Aorta (tissue), 5 donors: ENCODE data around the gene ZNF581. TPM values are rescaled to one million over a fixed set of nuclear protein-coding genes. Genes with fewer than 3 reads are reported as not detected.
A peak's percentile ranks its signal among the peaks of the same experiment; 100 is the strongest.

ENCODE experiments used
- ATAC-seq: fragments of 200-7000 bp; cut with Tn5 transposase; one replicate; pipeline ENCODE4 v1.9.1; 2022; ENCODE audit warnings: moderate library complexity; ENCODE audit not compliant: low FRiP score
- DNase-seq, 2 donors: peaks; one replicate each; pipeline ENCODE4 v3.0.0-alpha.2; 2020
- H3K27ac ChIP-seq, 2 donors: one replicate each; pipeline ENCODE4 v1.5.1; 2013; ENCODE audit warnings: low read length in 2 of 2, mild to moderate bottlenecking in 2 of 2, moderate library complexity in 2 of 2, control low read depth in 1 of 2, inconsistent platforms in 1 of 2, low read depth in 1 of 2
- H3K27me3 ChIP-seq, 2 donors: one replicate each; pipeline ENCODE4 v1.6.1; 2013; ENCODE audit warnings: control low read depth in 1 of 2, low read length in 1 of 2, mild to moderate bottlenecking in 1 of 2, moderate library complexity in 1 of 2; ENCODE audit not compliant: insufficient read depth in 2 of 2, control insufficient read depth in 1 of 2
- H3K36me3 ChIP-seq, 2 donors: one replicate each; pipeline ENCODE4 v1.6.1; 2013; ENCODE audit warnings: control low read depth in 1 of 2, low read length in 1 of 2, mild to moderate bottlenecking in 1 of 2; ENCODE audit not compliant: insufficient read depth in 2 of 2, control insufficient read depth in 1 of 2
- H3K4me1 ChIP-seq, 2 donors: one replicate each; pipeline ENCODE4 v1.6.1; 2013; ENCODE audit warnings: low read length in 2 of 2, control low read depth in 1 of 2, mild to moderate bottlenecking in 1 of 2, moderate library complexity in 1 of 2; ENCODE audit not compliant: insufficient read depth in 2 of 2, control insufficient read depth in 1 of 2
- H3K4me3 ChIP-seq, 2 donors: one replicate each; pipeline ENCODE4 v1.5.1; 2013; ENCODE audit warnings: low read length in 2 of 2, control low read depth in 1 of 2, mild to moderate bottlenecking in 1 of 2
- H3K9me3 ChIP-seq: one replicate; pipeline ENCODE4 v1.6.1; 2013; ENCODE audit warnings: mild to moderate bottlenecking, low read length; ENCODE audit not compliant: control insufficient read depth
- WGBS, 2 donors: extraction: QIAGEN DNeasy Blood & Tissue Kit; methylation state at CpG; one replicate each; pipeline ENCODE4 v1.1.7; 2013; 5-methylcytosine and 5-hydroxymethylcytosine counted together
- intact Hi-C, 2 donors: fragments of 100-400 bp; cut with DNase I; formaldehyde crosslinking; loops; one replicate each; pipeline versions ENCODE4 v1.14.2 to v1.15.0; 2022
- long read RNA-seq, 2 donors: library from polyadenylated mRNA; unstranded; transcript quantifications; one replicate each; pipeline ENCODE4 v2.0.0, GENCODE V29; 2020 to 2021
- polyA plus RNA-seq, 2 donors: library from polyadenylated mRNA; stranded (reverse); fragments of 200-250 nt; gene quantifications; one replicate each; pipeline ENCODE4 v1.2.3, GENCODE V29; 2013
- total RNA-seq, 2 donors: library from RNA; stranded (reverse); fragmentation: NEBNext Ultra II Directional; extraction: Animal tissue kit (Norgen Biotek cat#: 25700); gene quantifications; one replicate each; pipeline ENCODE4 v1.2.1, GENCODE V29; 2021
- donor health status: healthy with polysubstance abuse.
- donor health status: Bipolar disorder and iron deficiency.
- donor health status: DM: no; HTN: no; CAD: no.
- donor health status: DM: no; HTN: no; CAD: no.
- donor health status: DM: yes; HTN: yes; CAD: no.

The ZNF581 gene
- 10 to 100 TPM; 11.0 to 19.4 TPM for total RNA-seq
- polyA plus RNA-seq = 10 to 100 TPM; 15.8 to 23.8 TPM
- long read RNA-seq, donor 1, transcript ZNF581-201 (2 exons, 1,298 nt) = major isoform, 42 of 50 reads
- long read RNA-seq, donor 1, partial matches to known transcripts = 5 of 50 reads
- long read RNA-seq, donor 1, other reads (novel, unspliced or antisense) = 2 of 50 reads
- long read RNA-seq, donor 2, transcript ZNF581-201 (2 exons, 1,298 nt) = major isoform, 9 of 20 reads
- long read RNA-seq, donor 2, partial matches to known transcripts = 3 of 20 reads
- long read RNA-seq, donor 2, other reads (novel, unspliced or antisense) = 8 of 20 reads

- intact Hi-C loops = no loop called here
- H3K4me1 ChIP-seq = peaks cover 0 to 3% of the 10 kb centered on the region in 2 donors
Measured at GRCh38 chr19:55643003-55643886, at the start of gene ZNF581. TSS of gene ZNF581 (plus strand) at chr19:55643649. CDS start at chr19:55644572, 923 bp downstream.

GRCh38 chr19:55594996-55595545 lies 48.4 kb upstream of the ZNF581 start:
- Histone ChIP-seq H3K27ac (no peak overlapping the region), H3K9me3 (no peaks in the 10 kb centered on the region), H3K27me3 (no peaks in the 10 kb centered on the region), H3K4me1 (no peaks in the 10 kb centered on the region), H3K36me3 (peaks cover 0 to 3% of the 10 kb centered on the region in 2 donors), H3K4me3 (no peak overlapping the region)
- 89% methylated on average over 4 of the region's 4 CpGs for WGBS, 2 donors
- no peak for ATAC-seq
- intact Hi-C loops = no loop called here
- DNase-seq = no peak

More at GRCh38 chr19:55643003-55643886, at the start of gene ZNF581:
- WGBS, 2 donors = 1% methylated on average over 49 to 56 of the region's 56 CpGs
- peak within 1 kb of the TSS; percentile 74 to 97 for H3K4me3 ChIP-seq
- DNase-seq = peak; percentile 84 to 89
- H3K27ac ChIP-seq = peak within 1 kb of the TSS; percentile 10 to 83
- no peaks in the 10 kb centered on the region for H3K9me3 ChIP-seq
- H3K36me3 ChIP-seq = no peaks in the 10 kb centered on the region
- ATAC-seq = peak; percentile 78
- no peaks in the 10 kb centered on the region for H3K27me3 ChIP-seq

GRCh38 chr19:55596304-55596703 lies 47.1 kb upstream of the ZNF581 start:
- 92 to 94% methylated on average over 3 of the region's 3 CpGs for WGBS, 2 donors
- ATAC-seq (no peak), DNase-seq (no peak)
- Histone ChIP-seq H3K36me3 (peaks cover 0 to 3% of the 10 kb centered on the region in 2 donors), H3K27me3 (no peaks in the 10 kb centered on the region), H3K4me1 (no peaks in the 10 kb centered on the region), H3K27ac (no peak overlapping the region), H3K4me3 (no peak overlapping the region), H3K9me3 (no peaks in the 10 kb centered on the region)
- intact Hi-C loops = no loop called here

- DNase-seq (peak in 1 of 2 donors; percentile 78), ATAC-seq (no peak)
- Histone ChIP-seq H3K9me3 (no peaks in the 10 kb centered on the region), H3K27ac (no peak overlapping the region), H3K27me3 (no peaks in the 10 kb centered on the region), H3K4me1 (no peaks in the 10 kb centered on the region), H3K4me3 (no peak overlapping the region), H3K36me3 (peaks cover 0 to 3% of the 10 kb centered on the region in 2 donors)
- 91 to 96% methylated on average over 26 to 30 of the region's 30 CpGs for WGBS, 2 donors
- intact Hi-C loops = no loop called here
Measured at GRCh38 chr19:55597501-55597921, 45.9 kb upstream of the ZNF581 start.

- no peak overlapping the region for H3K27ac ChIP-seq
- ATAC-seq (no peak), DNase-seq (no peak)
- H3K4me1 ChIP-seq = no peaks in the 10 kb centered on the region
- WGBS, 2 donors = 74 to 88% methylated on average over 9 of the region's 9 CpGs
- no peak overlapping the region for H3K4me3 ChIP-seq
- peaks cover 0 to 3% of the 10 kb centered on the region in 2 donors for H3K36me3 ChIP-seq
- no peaks in the 10 kb centered on the region for H3K9me3 ChIP-seq
- intact Hi-C loops = no loop called here
- H3K27me3 ChIP-seq = no peaks in the 10 kb centered on the region
Measured at GRCh38 chr19:55598034-55598433, 45.4 kb upstream of the ZNF581 start.

GRCh38 chr19:55598719-55599467 lies 44.6 kb upstream of the ZNF581 start:
- Histone ChIP-seq H3K9me3 (no peaks in the 10 kb centered on the region), H3K4me1 (no peaks in the 10 kb centered on the region), H3K27ac (peak overlapping the region; percentile 60 to 83), H3K4me3 (peak overlapping the region; percentile 70 to 82), H3K36me3 (peaks cover 0 to 3% of the 10 kb centered on the region in 2 donors), H3K27me3 (no peaks in the 10 kb centered on the region)
- DNase-seq (peak; percentile 95 to 97), ATAC-seq (peak; percentile 92)
- WGBS, 2 donors = 6 to 7% methylated on average over 26 of the region's 26 CpGs
- intact Hi-C loops = loop anchor here in 1 of 2 donors (1.0 kb wide), 1 partner anchor 12 kb away; no protein-coding TSS in a partner anchor

- ATAC-seq (peak; percentile 97), DNase-seq (peak; percentile 99)
- 0 to 1% methylated on average over 17 to 23 of the region's 23 CpGs for WGBS, 2 donors
- Histone ChIP-seq H3K9me3 (no peaks in the 10 kb centered on the region), H3K36me3 (peaks cover 0 to 3% of the 10 kb centered on the region in 2 donors), H3K27ac (peak within 1 kb of the TSS; percentile 83 to 89), H3K4me3 (peak within 1 kb of the TSS; percentile 72 to 82), H3K27me3 (no peaks in the 10 kb centered on the region), H3K4me1 (no peaks in the 10 kb centered on the region)
- intact Hi-C loops = loop anchor here in 1 of 2 donors (1.0 kb wide), 1 partner anchor 12 kb away; no protein-coding TSS in a partner anchor
Measured at GRCh38 chr19:55599468-55599841, 44.0 kb upstream of the ZNF581 start, which contains the start of gene FIZ1. TSS of gene FIZ1 (minus strand) at chr19:55599517. CDS start at chr19:55597865, 1,652 bp downstream.
